Caco-2 (cell line): ENCODE measurements around the gene GCN1. TPM values are rescaled to one million over a fixed set of nuclear protein-coding genes. Genes with fewer than 3 reads are reported as not detected.
A peak's percentile ranks its signal among the peaks of the same experiment; 100 is the strongest.
"Not testable (repeated sequence)": the region's sequence is repeated elsewhere in the genome, so short reads cannot be mapped to it uniquely, and the experiment has no call there.

ENCODE experiments used
- BruUV-seq: library from RNA; stranded (reverse); fragments of 400-500 nt; replicated peaks from 2 replicates; lab custom pipeline; 2021; lab: Mats Ljungman, UMichigan
- CTCF ChIA-PET: fragments of 300-600 bp; sonication (Branson Sonifier 250); formaldehyde crosslinking; loops from one replicate; lab custom pipeline; 2022; ENCODE audit warnings: antibody characterized with exemption; lab: Charles Lee
- POLR2A ChIA-PET: fragments of 300-600 bp; sonication (Branson Sonifier 250); formaldehyde crosslinking; loops from one replicate; lab custom pipeline; 2022; ENCODE audit warnings: antibody characterized with exemption; lab: Charles Lee
- DNase-seq, 2 experiments: peaks; one replicate each; pipeline versions ENCODE4 v3.0.0 to v3.0.0-alpha.2; 2020 to 2022
- H3K27me3 ChIP-seq: replicated peaks from 2 replicates; pipeline ENCODE4 v1.6.0; 2011; ENCODE audit warnings: low read length; ENCODE audit not compliant: control insufficient read depth, insufficient read depth
- H3K36me3 ChIP-seq: 2 replicates; pipeline ENCODE4 v1.5.1; 2011; ENCODE audit warnings: low read length; ENCODE audit not compliant: control insufficient read depth, insufficient read depth
- H3K4me1 ChIP-seq: fragments of 250-450 bp; sonication (Bioruptor Pico); 2 replicates; pipeline ENCODE4 v1.5.1; 2020; ENCODE audit warnings: mild to moderate bottlenecking
- H3K4me3 ChIP-seq: 2 replicates; pipeline ENCODE4 v1.5.1; 2011; ENCODE audit warnings: low read depth, mild to moderate bottlenecking, control low read depth, low read length
- H3K9me3 ChIP-seq: fragments of 250-450 bp; sonication (Bioruptor Pico); 2 replicates; pipeline ENCODE4 v1.5.1; 2020; ENCODE audit warnings: mild to moderate bottlenecking, moderate library complexity
- H3K27ac Mint-ChIP-seq: one replicate; pipeline ENCODE4 v1.8.0; 2022; ENCODE audit warnings: mixed read lengths; ENCODE audit not compliant: unreplicated experiment
- H3K27me3 Mint-ChIP-seq: one replicate; pipeline ENCODE4 v1.8.0; 2022; ENCODE audit warnings: mixed read lengths; ENCODE audit not compliant: insufficient read depth, unreplicated experiment
- H3K36me3 Mint-ChIP-seq: one replicate; pipeline ENCODE4 v1.8.0; 2022; ENCODE audit warnings: mild to moderate bottlenecking, mixed read lengths; ENCODE audit not compliant: insufficient read depth, unreplicated experiment
- H3K4me1 Mint-ChIP-seq: one replicate; pipeline ENCODE4 v1.8.0; 2022; ENCODE audit warnings: low read depth, mixed read lengths; ENCODE audit not compliant: unreplicated experiment
- H3K4me3 Mint-ChIP-seq: one replicate; pipeline ENCODE4 v1.8.0; 2022; ENCODE audit warnings: mild to moderate bottlenecking, moderate library complexity, mixed read lengths; ENCODE audit not compliant: unreplicated experiment
- H3K9me3 Mint-ChIP-seq: one replicate; pipeline ENCODE4 v1.8.0; 2022; ENCODE audit warnings: mixed read lengths; ENCODE audit not compliant: unreplicated experiment
- intact Hi-C: fragments of 100-400 bp; cut with micrococcal nuclease; formaldehyde crosslinking; loops from one replicate; pipeline ENCODE4 v1.10.0; 2022; ENCODE audit not compliant: unreplicated experiment
- total RNA-seq: library from RNA; stranded (reverse); gene quantifications from 2 replicates; pipeline ENCODE4 v1.2.3, GENCODE V29; 2022
- TF ChIP-seq, protein P1 (sequence below), 2 experiments: fragments of 200-600 bp in 1 of 2; IDR thresholded peaks; 1 replicate in 1 of 2; 2 replicates in 1 of 2; pipeline versions ENCODE4 v1.5.1 to v1.8.0; 2011 to 2022; ENCODE audit warnings: antibody characterized with exemption in 1 of 2, control low read depth in 1 of 2, inconsistent platforms in 1 of 2, low read depth in 1 of 2, low read length in 1 of 2, mild to moderate bottlenecking in 1 of 2, moderate library complexity in 1 of 2; ENCODE audit not compliant: insufficient read depth in 1 of 2, severe bottlenecking in 1 of 2, unreplicated experiment in 1 of 2

GCN1 gene
- total RNA-seq, 1 experiment from 2014 or later, result 154 TPM

DNA sequence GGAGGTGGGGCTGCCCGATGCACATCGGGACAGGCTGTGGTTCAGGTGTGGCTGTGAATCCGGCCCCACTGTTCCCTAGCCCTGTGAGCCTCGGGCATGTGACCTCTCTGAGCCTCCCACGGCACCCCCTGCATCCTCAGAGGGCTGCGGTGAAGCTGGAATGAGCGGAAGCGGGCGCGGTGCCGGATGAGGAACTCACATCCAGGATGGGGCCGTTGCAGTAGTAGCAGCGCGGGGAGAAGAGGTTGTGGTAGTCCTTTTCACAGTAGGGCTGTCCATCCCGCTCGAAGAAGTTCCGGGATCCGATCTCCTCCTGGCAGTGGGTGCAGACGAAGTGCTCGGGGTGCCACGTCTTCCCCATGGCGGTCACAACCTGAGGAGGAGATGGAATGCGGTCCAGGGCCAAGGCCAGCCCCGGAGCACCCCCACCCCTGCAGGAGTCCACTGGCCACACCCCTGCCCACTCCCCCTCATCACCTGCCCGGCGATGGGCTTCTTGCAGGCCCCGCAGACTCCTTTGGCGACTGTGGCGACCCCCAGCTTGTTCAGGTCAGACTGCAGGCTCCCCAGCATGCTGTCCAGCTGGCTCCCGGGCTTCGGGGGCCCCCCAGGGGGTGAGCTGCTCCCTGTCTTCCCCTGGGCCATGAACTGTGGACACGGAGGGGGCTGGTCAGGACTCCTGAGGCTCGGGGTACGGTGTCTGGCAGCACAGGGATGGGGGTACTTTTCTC, 20.3 kb upstream of the GCN1 start:
- ChIA-PET CTCF (no interaction called here), POLR2A (no interaction called here)
- intact Hi-C loops, result no loop called here
- Mint-ChIP-seq H3K4me1 (no peaks in the 10 kb centered on the region), H3K27ac (peak overlapping the region; percentile 57), H3K27me3 (no peaks in the 10 kb centered on the region), H3K36me3 (peaks cover 95% of the 10 kb centered on the region), H3K4me3 (no peak overlapping the region), H3K9me3 (no peaks in the 10 kb centered on the region)
- no peak for DNase-seq
- Histone ChIP-seq H3K36me3 (peaks cover 4% of the 10 kb centered on the region), H3K4me1 (no peaks in the 10 kb centered on the region), H3K9me3 (no peaks in the 10 kb centered on the region), H3K4me3 (no peak overlapping the region), H3K27me3 (no peaks in the 10 kb centered on the region)
- TF ChIP-seq, protein P1, sequence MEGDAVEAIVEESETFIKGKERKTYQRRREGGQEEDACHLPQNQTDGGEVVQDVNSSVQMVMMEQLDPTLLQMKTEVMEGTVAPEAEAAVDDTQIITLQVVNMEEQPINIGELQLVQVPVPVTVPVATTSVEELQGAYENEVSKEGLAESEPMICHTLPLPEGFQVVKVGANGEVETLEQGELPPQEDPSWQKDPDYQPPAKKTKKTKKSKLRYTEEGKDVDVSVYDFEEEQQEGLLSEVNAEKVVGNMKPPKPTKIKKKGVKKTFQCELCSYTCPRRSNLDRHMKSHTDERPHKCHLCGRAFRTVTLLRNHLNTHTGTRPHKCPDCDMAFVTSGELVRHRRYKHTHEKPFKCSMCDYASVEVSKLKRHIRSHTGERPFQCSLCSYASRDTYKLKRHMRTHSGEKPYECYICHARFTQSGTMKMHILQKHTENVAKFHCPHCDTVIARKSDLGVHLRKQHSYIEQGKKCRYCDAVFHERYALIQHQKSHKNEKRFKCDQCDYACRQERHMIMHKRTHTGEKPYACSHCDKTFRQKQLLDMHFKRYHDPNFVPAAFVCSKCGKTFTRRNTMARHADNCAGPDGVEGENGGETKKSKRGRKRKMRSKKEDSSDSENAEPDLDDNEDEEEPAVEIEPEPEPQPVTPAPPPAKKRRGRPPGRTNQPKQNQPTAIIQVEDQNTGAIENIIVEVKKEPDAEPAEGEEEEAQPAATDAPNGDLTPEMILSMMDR (IDR thresholded peaks at IDR 0.05; ENCODE audit: insufficient read depth in 1 of 2, low read depth in 1 of 2, low read length in 1 of 2, severe bottlenecking in 1 of 2, unreplicated experiment in 1 of 2), result no peak
- BruUV-seq, result no TSS peak

DNA sequence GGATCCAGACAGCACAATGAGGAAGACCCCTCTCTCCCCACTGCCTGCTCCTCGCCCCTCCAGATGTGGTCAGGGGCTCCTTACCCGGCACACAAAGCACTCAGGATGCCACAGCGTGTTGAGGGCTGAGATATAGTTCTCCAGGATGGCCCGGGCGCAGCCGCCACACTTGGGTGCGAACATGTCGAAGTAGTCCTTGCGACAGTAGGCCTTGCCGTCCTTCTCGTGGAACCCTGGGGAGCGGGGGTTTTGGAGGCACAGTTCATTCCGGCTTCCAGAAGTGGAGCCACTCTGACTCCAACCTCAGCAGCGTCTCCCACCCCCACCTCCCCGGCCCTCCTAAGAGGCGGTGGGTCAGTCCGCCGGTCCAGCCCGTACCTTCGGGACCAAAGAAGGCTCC, 19.2 kb upstream of the GCN1 start:
- Histone ChIP-seq H3K36me3 (peaks cover 3% of the 10 kb centered on the region), H3K4me1 (no peaks in the 10 kb centered on the region), H3K27me3 (no peaks in the 10 kb centered on the region), H3K4me3 (no peak overlapping the region), H3K9me3 (no peaks in the 10 kb centered on the region)
- TF ChIP-seq, protein P1 (IDR thresholded peaks at IDR 0.05; ENCODE audit: insufficient read depth in 1 of 2, low read depth in 1 of 2, low read length in 1 of 2, severe bottlenecking in 1 of 2, unreplicated experiment in 1 of 2), result no peak
- no TSS peak for BruUV-seq
- no peak for DNase-seq
- Mint-ChIP-seq H3K4me3 (no peak overlapping the region), H3K9me3 (no peaks in the 10 kb centered on the region), H3K27ac (peak overlapping the region; percentile 57), H3K27me3 (no peaks in the 10 kb centered on the region), H3K36me3 (peaks cover 88% of the 10 kb centered on the region), H3K4me1 (no peaks in the 10 kb centered on the region)
- ChIA-PET POLR2A (no interaction called here), CTCF (no interaction called here)
- intact Hi-C loops, result no loop called here

DNA sequence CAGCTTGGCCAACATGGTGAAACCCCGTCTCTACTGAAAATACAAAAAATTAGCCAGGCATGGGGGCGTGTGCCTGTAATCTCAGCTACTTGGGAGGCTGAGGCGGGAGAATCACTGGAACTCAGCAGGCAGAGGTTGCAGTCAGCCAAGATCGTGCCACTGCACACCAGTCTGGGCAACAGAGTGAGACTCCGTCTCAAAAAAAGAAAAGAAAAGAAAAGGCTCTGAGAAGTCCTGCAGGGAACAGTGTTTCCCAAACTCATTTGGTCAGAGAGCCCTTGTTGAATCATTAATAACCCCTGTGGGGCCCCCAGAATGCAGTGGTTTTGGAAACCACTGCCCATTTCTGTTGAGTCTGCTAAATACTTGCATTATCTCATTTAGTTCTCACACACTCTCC, 18.7 kb upstream of the GCN1 start:
- H3K27me3 ChIP-seq, H3K9me3 Mint-ChIP-seq, H3K9me3 ChIP-seq, intact Hi-C loops, BruUV-seq, H3K4me1 Mint-ChIP-seq, POLR2A ChIA-PET, H3K4me3 ChIP-seq, H3K36me3 ChIP-seq, H3K4me3 Mint-ChIP-seq, H3K27me3 Mint-ChIP-seq, CTCF ChIA-PET, DNase-seq, H3K4me1 ChIP-seq: not testable (repeated sequence)
- H3K27ac Mint-ChIP-seq, result peak overlapping the region; percentile 57
- H3K36me3 Mint-ChIP-seq, result peaks cover 82% of the 10 kb centered on the region
